Fibroblast of lung (primary cell): ENCODE measurements around the gene DNAJC5. TPM values are rescaled to one million over a fixed set of nuclear protein-coding genes. Genes with fewer than 3 reads are reported as not detected.

Source experiments
- DNase-seq, 2 donors: peaks; one replicate each; pipeline versions ENCODE4 v3.0.0 to v3.0.0-alpha.2; 2010; ENCODE audit warnings: low read depth in 2 of 2
- H2AFZ ChIP-seq: 2 replicates; pipeline ENCODE4 v1.5.1; 2012; ENCODE audit warnings: low read length, control low read depth, inconsistent platforms
- H3K27ac ChIP-seq: 2 replicates; pipeline ENCODE4 v1.5.1; 2011; ENCODE audit warnings: low read length, control low read depth; ENCODE audit not compliant: insufficient read depth
- H3K27me3 ChIP-seq: 2 replicates; pipeline ENCODE4 v1.5.1; 2011; ENCODE audit warnings: mild to moderate bottlenecking, low read length; ENCODE audit not compliant: control insufficient read depth, insufficient read depth
- H3K36me3 ChIP-seq: 2 replicates; pipeline ENCODE4 v1.5.1; 2011; ENCODE audit warnings: low read length; ENCODE audit not compliant: control insufficient read depth, insufficient read depth
- H3K4me1 ChIP-seq: 2 replicates; pipeline ENCODE4 v1.5.1; 2011; ENCODE audit warnings: low read length; ENCODE audit not compliant: control insufficient read depth, insufficient read depth; ENCODE audit errors: extremely low read depth
- H3K4me2 ChIP-seq: 2 replicates; pipeline ENCODE4 v1.5.1; 2011; ENCODE audit warnings: low read length, control low read depth; ENCODE audit not compliant: insufficient read depth; ENCODE audit errors: extremely low read depth
- H3K4me3 ChIP-seq, 4 experiments: fragments of 200-600 bp in 1 of 4; sonication (generic) in 1 of 4; replicated peaks in 1 of 4; 2 replicates each; pipeline ENCODE4 v1.5.1; 2011 to 2016; ENCODE audit warnings: low read length in 4 of 4, low read depth in 3 of 4, mild to moderate bottlenecking in 3 of 4, control low read depth in 2 of 4, inconsistent platforms in 1 of 4, mixed read lengths in 1 of 4; ENCODE audit not compliant: insufficient read depth in 1 of 4; ENCODE audit errors: control extremely low read depth in 1 of 4
- H3K79me2 ChIP-seq: 2 replicates; pipeline ENCODE4 v1.5.1; 2012; ENCODE audit warnings: mild to moderate bottlenecking, low read length, inconsistent platforms; ENCODE audit not compliant: control insufficient read depth, insufficient read depth
- H3K9ac ChIP-seq: 2 replicates; pipeline ENCODE4 v1.5.1; 2011; ENCODE audit warnings: mild to moderate bottlenecking, low read length, control low read depth; ENCODE audit not compliant: insufficient read depth
- H3K9me3 ChIP-seq: 2 replicates; pipeline ENCODE4 v1.5.1; 2012; ENCODE audit warnings: low read depth, low read length; ENCODE audit not compliant: control insufficient read depth, insufficient read depth
- H4K20me1 ChIP-seq: 2 replicates; pipeline ENCODE4 v1.5.1; 2011; ENCODE audit warnings: low read length; ENCODE audit not compliant: control insufficient read depth, insufficient read depth; ENCODE audit errors: extremely low read depth
- EZH2 ChIP-seq: IDR thresholded peaks from 2 replicates; pipeline ENCODE4 v1.5.1; 2012; ENCODE audit warnings: low read length, control low read depth, mild to moderate bottlenecking; ENCODE audit errors: missing control alignments
- polyA plus RNA-seq, 2 donors: library from polyadenylated mRNA; depleted of rRNA in 1 of 2; stranded (reverse) in 1 of 2; unstranded in 1 of 2; fragments of >200 nt; gene quantifications; 2 replicates each; pipeline ENCODE4 v1.2.1, GENCODE V29; 2011 to 2012; ENCODE audit warnings: missing spikeins in 1 of 2
- total RNA-seq: library from RNA; depleted of rRNA; stranded (reverse); fragments of >200 nt; gene quantifications from 2 replicates; pipeline ENCODE4 v1.2.1, GENCODE V29; 2014
- TF ChIP-seq, protein P1 (sequence below), 2 donors: IDR thresholded peaks in 1 of 2; conservative IDR thresholded peaks in 1 of 2; 1 replicate in 1 of 2; 2 replicates in 1 of 2; pipeline ENCODE4 v1.5.1; 2011 to 2012; ENCODE audit warnings: low read length in 2 of 2, control low read depth in 1 of 2, inconsistent platforms in 1 of 2, low read depth in 1 of 2, mild to moderate bottlenecking in 1 of 2

DNAJC5 gene
- total and polyA plus RNA-seq, 2 donors (not counting 1 experiment from before 2014, with no cell fraction given): 29.6 to 48.9 TPM

DNA sequence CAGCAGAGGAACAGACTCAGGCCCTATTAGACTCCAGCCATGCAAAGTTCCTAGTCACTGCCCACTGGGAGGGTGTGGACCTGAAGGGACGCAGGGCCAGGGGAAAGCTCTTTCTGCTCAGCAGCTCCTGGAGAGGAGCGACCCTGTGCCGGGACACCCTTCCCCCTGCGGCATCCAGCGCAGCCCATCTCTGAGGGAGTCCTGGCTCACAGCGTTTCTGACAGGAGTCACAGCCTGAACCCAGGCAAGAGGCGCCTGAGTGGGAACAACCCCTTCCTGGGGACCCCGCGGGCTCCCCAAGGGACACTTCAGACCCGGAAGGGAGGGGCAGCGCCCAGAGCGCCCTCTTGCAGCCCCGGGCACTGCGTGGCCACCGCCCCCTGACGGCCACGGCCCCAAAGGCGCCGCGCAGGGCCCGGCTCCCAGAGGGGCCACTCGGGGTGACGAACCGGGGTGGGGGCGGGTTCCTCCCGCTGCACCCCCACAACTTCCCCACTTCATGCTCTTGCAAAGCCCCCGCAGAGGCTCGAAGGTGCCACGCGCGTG lies 60.4 kb downstream of the DNAJC5 start:
- Histone ChIP-seq H3K27me3 (no peaks in the 10 kb centered on the region), H3K36me3 (peaks cover 12% of the 10 kb centered on the region), H2AFZ (no peak overlapping the region), H3K9me3 (no peaks in the 10 kb centered on the region), H3K4me2 (peak overlapping the region; percentile 95), H4K20me1 (no peaks in the 10 kb centered on the region), H3K9ac (peak overlapping the region; percentile 87), H3K4me1 (peaks cover 28% of the 10 kb centered on the region), H3K79me2 (peaks cover 50% of the 10 kb centered on the region), H3K27ac (peak overlapping the region; percentile 77), H3K4me3 (peak overlapping the region; percentile 73 to 97 (median 90))
- DNase-seq: peak; percentile 28 to 33
- TF ChIP-seq, protein P1, sequence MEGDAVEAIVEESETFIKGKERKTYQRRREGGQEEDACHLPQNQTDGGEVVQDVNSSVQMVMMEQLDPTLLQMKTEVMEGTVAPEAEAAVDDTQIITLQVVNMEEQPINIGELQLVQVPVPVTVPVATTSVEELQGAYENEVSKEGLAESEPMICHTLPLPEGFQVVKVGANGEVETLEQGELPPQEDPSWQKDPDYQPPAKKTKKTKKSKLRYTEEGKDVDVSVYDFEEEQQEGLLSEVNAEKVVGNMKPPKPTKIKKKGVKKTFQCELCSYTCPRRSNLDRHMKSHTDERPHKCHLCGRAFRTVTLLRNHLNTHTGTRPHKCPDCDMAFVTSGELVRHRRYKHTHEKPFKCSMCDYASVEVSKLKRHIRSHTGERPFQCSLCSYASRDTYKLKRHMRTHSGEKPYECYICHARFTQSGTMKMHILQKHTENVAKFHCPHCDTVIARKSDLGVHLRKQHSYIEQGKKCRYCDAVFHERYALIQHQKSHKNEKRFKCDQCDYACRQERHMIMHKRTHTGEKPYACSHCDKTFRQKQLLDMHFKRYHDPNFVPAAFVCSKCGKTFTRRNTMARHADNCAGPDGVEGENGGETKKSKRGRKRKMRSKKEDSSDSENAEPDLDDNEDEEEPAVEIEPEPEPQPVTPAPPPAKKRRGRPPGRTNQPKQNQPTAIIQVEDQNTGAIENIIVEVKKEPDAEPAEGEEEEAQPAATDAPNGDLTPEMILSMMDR (conservative IDR thresholded peaks at IDR 0.05 in 1 of 2, IDR thresholded peaks at IDR 0.05 in 1 of 2; ENCODE audit: low read depth in 1 of 2, low read length in 2 of 2): peak in 1 of 2 donors; percentile 36
- TF ChIP-seq EZH2: no peak

DNA sequence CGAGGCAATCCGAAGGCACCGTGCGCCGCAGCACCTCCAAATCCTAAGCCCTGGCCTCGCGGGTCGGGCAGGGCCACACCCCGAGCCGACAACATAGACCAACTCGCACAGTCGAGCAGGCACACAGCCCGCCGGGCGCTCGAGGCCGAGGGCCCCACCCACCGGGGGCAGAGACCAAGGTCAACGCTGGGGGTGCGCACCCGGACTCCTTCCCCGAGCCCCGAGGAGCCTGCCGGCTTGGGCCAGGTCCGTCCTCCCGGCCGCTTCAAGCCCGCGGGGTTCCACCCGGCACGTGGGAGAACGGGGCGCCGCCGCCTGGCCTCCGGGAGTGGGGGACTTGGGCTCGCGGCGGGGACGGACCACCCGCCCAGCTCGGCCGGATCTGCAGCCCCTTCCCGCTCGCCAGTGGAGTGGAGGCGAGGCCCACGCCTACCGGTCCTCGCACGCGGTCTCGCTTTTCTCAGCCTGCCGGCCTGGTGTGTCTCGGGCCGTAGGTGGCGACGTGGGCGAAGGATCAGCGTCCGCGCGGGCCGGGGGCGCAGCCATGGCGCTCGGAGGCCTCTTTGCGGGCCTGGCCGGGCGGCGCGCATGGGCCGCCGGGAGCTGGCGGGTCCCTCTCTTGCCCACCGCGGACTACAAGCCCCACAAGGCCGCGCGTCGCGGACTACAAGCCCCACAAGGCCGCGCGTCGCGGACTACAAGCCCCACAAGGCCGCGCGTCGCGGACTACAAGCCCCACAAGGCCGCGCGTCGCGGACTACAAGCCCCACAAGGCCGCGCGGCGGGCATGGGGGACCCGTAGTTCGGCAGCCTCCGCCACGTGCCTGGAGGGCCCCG lies 61.1 kb downstream of the DNAJC5 start, which contains the start of gene UCKL1:
Gene UCKL1 (minus strand): TSS at position 590 of the 837 bp plus-strand sequence. CDS start 44 bp downstream, at position 546.
- Histone ChIP-seq H3K9ac (peak within 1 kb of the TSS; percentile 87), H3K36me3 (peaks cover 12% of the 10 kb centered on the region), H3K4me1 (peaks cover 21% of the 10 kb centered on the region), H3K27me3 (no peaks in the 10 kb centered on the region), H3K79me2 (peaks cover 43% of the 10 kb centered on the region), H3K4me3 (peak within 1 kb of the TSS; percentile 73 to 97 (median 90)), H3K27ac (peak within 1 kb of the TSS; percentile 77), H3K9me3 (no peaks in the 10 kb centered on the region), H2AFZ (peak within 1 kb of the TSS; percentile 86), H3K4me2 (peak within 1 kb of the TSS; percentile 95), H4K20me1 (no peaks in the 10 kb centered on the region)
- TF ChIP-seq, protein P1 (conservative IDR thresholded peaks at IDR 0.05 in 1 of 2, IDR thresholded peaks at IDR 0.05 in 1 of 2; ENCODE audit: low read depth in 1 of 2, low read length in 2 of 2): no peak
- no peak for TF ChIP-seq EZH2
- peak; percentile 89 to 93 for DNase-seq

DNA sequence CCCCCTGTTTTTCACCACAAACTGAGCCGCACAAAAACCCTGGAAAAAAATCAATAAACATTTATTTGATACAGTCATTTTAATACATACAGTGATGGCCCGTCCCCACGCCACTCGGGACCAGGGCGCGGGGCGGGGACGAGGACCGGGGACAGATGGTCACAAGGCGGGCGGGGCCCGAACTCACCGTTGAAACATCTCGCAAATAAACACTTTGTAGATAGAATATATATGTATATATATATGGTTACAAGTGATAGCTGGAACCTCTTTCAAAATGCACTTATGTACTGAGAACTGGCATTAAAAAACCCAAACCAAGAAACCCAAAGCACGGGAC lies 61.7 kb downstream of the DNAJC5 start:
- TF ChIP-seq, protein P1 (conservative IDR thresholded peaks at IDR 0.05 in 1 of 2, IDR thresholded peaks at IDR 0.05 in 1 of 2; ENCODE audit: low read depth in 1 of 2, low read length in 2 of 2): no peak
- TF ChIP-seq EZH2: no peak
- Histone ChIP-seq H3K4me2 (peak overlapping the region; percentile 72), H3K79me2 (peaks cover 39% of the 10 kb centered on the region), H3K27me3 (no peaks in the 10 kb centered on the region), H2AFZ (no peak overlapping the region), H3K4me3 (peak overlapping the region; percentile 9 to 70 (median 42)), H3K27ac (peak overlapping the region; percentile 40), H3K9ac (no peak overlapping the region), H3K4me1 (peaks cover 17% of the 10 kb centered on the region), H3K36me3 (peaks cover 14% of the 10 kb centered on the region), H4K20me1 (no peaks in the 10 kb centered on the region), H3K9me3 (no peaks in the 10 kb centered on the region)
- no peak for DNase-seq
